HT1080 (cell line): ENCODE measurements around the gene SLCO2A1. TPM values are rescaled to one million over a fixed set of nuclear protein-coding genes. Genes with fewer than 3 reads are reported as not detected.

Experiments
- DNase-seq: peaks from one replicate; pipeline ENCODE4 v3.0.0-alpha.2; 2015; ENCODE audit warnings: low read depth
- total RNA-seq: library from RNA; depleted of rRNA; stranded (reverse); fragments of >200 nt; shearing (Covaris generic); gene quantifications from 2 replicates; pipeline ENCODE4 v1.2.3, GENCODE V29; 2014

Gene SLCO2A1
- total RNA-seq, 1 experiment from 2014 or later = 0.02 TPM

GRCh38 chr3:133934996-133935842 is 94.5 kb downstream of the SLCO2A1 start:
- DNase-seq = no peak

DNA sequence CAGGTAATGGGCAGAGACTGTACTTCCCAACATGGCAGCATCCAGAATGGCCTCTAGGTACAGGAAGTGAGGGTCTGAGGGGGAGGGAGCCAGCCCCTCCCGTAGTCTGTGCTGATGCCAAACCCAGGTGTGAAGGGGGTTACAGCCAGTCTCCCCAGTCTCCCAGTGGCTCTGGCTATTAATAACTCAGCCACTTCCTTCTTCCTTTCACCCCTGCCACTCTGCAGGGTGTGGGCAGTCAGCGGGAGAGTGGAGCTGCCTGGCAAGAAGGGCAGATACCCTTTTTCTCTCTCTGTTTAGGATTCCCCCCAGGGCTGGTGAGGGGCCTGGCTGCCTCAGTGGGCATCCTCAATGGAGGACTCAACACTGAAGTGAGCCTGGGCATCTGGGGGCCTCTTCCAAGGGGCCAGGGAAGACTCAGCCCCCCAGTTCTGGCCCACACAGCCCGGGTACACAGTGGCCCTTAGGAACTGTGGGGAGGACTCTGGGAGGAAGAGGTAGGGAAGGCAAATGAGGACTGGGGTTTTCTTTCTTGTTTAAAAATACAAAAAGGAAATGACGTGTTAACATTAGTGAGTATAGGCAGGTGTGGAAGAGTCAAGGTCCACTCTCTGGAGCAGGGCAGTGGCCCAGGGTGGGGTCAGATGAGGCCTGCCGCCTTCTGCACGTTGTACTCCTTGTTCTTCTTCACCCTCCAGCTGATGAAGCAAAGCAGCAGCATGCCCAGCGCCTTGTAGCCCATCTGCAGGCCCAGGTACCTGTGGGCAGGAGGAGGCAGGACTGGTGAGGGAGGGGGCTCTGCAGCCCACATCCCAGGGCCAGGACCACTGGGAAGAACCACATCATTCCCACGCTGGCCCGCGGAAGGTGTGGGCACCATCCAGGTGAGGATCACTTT is 95.4 kb downstream of the SLCO2A1 start:
- DNase-seq = no peak

DNA sequence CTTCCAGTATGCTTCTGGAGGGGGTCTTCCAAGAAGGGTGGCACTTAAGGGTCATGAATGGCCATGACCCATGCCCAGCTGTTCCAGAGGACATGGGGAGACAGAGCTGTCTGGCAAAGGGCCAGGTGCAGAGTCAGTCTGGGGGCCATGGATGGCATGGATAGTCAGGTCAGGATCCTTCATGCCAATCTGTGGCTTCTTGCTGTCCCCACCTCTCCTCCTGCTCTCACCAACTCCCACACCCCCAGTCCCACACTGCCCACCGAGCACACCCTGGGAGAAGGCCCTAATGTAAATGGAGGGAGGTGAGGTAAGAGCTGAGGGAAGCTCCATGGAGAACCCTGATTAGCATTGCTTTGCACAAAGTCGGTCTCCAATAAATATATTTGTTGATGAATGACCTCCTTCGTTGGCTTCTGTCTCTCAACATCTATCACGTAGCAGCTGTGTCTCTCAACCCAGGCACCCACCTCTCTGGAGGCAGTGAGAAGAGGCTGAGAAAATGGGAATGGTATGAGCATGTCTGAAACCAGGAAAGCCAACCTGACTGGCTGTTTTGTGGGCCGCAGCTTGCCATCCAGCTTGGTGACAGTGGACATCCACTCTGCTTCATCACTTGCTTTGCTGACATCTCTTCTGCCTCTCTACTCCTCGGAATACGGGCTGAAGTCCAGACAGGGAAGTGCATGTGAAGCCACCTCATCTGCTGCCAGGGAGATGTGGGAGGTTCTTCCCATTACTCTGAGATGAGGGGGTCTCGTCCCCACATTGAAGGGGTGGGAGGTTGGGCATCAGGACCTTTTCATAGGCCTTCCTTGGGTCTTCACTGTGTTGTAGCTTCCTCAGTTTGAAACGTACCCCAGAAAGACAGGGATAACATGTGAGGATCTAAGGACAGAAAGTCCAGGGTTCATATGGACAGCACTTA is 96.4 kb downstream of the SLCO2A1 start:
- no peak for DNase-seq

DNA sequence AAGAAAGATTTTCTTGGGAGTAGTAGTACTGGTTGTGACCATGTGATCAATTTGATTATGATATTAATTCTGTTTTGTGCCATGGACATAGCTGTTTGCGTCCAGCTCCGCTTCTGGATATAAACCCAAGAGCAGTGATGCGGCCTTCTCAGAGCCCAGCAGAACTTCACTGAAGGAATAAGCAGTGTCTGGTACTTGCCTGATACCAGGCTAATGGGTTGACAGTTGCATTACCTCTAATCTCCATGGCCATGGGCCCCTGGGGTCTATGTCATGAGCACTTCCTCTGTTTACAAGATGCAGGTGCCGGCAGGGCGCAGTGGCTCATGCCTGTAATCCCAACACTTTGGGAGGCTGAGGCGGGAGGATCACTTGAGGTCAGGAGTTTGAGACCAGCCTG is 97.7 kb downstream of the SLCO2A1 start:
- DNase-seq = no peak

DNA sequence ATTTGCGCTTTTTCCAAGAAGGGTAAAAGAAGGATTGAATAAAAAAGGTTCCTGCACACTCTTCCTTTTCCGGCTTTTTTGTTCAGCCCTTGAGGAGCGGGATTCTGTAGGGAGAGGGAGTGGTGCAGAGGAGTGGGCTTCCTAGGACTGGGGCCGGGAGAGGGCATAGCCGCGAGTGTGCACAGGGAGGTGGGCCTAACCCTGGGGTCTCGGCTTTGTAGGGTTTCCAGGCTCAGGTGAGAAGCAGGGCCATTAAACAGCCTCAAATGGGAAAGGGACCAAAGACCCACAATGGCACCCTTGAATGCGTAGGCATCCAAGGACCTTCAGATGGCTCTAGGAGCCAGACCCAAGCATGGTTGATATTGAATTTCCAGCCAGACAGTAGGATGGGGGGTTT is 98.6 kb downstream of the SLCO2A1 start:
- DNase-seq = no peak

GRCh38 chr3:133930341-133930933 is 99.3 kb downstream of the SLCO2A1 start:
- DNase-seq = peak; percentile 68

DNA sequence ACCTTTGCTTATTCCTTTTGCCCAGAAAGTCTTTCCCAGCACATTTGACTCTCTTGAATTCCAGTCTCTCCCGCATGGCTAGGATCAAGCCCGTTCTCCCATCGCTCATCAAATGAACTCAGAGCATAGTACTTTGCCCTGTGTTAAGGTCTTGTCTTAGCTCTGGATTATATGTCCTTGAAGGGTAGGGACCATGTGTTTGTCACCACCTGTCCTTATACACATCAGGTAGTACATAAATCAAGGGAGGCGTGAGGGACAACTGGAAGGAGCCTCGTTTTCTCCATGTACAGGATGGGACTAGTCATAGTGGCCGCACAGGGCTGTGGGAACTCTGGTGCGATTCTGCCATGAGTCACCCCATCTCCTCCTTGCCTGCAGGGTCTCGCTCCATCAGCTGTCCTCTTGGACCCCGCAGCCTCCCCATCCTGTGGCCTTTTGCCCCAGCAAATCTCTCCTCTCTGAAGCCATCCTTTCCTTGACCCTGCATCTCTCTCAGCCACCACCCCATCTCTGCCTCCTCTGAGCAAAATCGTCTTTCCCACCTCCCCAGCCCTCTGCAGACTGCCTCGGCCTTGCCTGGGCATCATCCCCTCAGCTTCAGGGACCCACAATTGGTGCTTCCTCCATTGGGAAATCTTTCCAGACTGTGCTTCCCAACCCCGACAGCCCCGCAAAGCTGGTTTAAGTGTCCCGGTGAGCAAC is 100.7 kb downstream of the SLCO2A1 start:
- DNase-seq = peak; percentile 57

GRCh38 chr3:133928136-133928893 is 101.4 kb downstream of the SLCO2A1 start:
- no peak for DNase-seq

DNA sequence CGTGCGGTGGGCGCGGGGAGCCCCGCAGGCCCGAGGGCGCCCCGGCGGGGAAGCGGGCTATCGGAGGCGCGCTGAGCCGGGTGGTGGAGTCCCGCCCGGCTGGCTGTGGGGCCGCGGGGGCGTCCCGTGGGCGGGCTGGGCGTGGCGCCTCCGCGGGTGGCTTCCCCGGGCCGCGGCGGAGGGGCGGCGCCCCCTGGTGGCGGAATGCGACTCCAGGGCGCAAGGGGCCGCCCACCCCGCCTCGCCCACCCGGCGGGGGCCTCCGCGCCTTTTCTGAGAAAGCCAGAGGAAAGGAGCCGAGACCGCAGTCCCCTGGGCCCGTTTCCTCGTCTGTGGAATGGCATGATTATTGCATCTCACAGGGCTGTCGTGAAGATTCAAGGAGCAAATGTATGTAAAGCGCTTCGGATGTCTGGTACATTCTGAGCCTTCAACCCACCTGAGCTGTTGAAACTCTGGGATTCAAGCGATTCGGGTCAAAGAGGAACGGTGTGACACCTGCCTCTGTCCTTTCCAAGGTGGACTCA is 102.1 kb downstream of the SLCO2A1 start:
- no peak for DNase-seq

DNA sequence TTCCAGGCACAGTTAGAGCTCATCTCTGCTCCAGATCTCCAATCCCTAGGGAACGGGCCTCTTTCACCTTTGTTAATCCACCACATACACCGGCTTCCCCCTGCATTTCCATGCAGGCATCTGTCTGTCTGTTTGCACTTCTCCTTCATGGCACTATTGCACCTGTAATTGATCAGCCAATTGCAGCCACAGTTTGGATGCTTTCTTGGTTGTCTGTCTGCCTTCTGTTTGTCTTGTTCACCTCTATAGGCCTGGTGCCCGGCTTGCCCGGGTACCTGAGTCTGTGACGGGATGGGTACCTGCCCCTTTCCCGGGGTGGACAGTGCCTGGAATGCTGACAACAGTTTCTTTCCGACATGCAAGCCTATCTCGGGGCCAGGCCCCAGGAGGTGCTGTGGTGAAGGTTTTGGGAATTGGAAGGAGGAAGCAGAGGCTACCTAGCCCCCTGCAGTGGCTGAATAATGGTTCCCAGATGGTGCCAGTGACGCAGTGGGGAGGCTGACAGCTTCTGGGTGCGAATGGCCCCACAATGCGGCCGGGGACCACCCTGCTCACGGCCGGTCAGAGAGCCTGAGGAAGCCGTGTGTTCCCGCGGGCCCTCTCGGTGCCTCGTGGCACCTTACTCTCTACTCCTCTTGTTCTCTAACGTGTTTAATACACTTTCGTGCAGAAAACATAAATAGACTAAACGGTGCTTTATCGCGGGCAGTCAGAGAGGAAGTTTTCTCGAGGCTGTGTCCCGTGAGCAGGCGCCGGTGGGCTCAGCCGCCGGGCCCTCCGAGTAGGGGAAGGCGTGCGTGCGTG is 102.8 kb downstream of the SLCO2A1 start:
- DNase-seq = no peak

DNA sequence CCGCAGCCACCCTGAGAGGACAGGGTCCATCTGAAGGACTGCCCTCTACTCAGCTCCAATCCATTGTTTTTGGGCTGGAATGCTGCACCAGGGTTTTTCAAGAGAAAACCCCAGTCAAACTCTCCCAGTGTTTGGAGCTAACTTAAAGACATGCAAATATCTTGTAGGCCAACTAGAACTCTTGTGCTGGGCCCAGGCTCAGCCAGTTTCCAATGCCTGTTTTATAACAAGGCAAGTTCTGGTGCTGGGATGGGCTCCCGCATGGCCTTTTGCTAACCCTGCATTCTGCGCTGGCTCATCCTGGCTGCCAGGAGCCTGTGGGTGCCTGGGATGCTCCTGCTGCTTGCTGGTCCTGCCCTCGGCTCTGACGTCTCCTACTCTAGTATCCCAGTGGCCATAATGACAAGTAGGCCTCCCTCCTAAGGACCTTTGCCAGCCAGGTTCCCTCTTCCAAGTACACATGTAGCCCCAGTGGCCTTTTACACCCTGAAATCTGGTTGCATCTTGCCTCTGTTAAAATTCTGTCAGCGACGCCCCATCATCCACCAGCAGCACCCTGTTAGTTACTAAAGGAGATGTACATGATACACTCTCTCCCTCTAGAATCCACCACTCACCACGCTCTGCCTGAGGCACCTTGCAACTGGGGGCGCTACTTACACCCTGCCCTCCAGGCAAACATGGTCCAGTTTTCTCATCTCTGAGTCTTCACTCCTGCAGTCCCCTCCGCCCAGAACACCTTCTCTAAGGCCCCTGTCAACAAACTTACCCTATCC is 103.6 kb downstream of the SLCO2A1 start:
- DNase-seq = no peak

DNA sequence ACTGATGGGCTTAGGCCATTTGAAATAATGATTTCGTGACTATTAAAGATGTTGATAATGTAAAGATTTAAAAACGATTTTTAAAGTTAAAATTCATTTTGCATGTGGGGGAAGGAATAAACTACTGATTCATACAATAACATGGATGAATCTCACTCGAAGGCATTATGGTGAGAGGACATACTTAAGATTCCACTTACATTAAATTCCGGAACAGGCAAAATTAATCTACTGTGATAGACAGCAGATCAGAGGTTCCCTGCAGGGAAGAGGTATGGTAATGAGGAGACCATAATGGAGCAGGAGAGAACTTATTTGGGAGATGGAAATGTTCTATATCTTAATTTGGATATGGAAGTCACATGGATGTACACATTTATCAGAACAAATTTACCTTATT is 105.7 kb downstream of the SLCO2A1 start:
- DNase-seq = no peak

DNA sequence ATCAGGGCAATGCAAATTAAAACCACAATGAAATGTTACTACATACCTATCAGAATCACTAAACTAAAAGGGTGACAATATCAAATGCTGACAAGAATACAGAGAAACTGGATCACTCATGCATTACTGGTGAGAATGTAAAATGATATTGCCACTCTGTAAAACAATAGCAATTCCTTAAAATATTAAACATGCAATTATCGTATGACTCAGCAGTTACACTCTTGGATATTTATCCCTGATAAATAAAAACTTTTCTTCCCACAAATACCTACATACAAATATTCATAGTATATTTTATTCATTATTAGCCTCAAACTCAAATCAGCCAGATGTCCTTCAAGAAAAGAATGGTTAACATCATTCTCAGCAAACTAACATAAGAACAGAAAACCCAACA is 108.1 kb downstream of the SLCO2A1 start:
- DNase-seq = no peak

GRCh38 chr3:133917144-133917543 is 112.6 kb downstream of the SLCO2A1 start:
- DNase-seq = no peak

- DNase-seq = no peak
Observed at GRCh38 chr3:133915685-133916658, 113.8 kb downstream of the SLCO2A1 start.

GRCh38 chr3:133914839-133915600 is 114.7 kb downstream of the SLCO2A1 start:
- no peak for DNase-seq
